Mesenchymal stem cell (in vitro differentiated cells and primary cell): Measurements from ENCODE around the gene ZNF296. TPM values are rescaled to one million over a fixed set of nuclear protein-coding genes. Genes with fewer than 3 reads are reported as not detected.

Source experiments
- DNase-seq: peaks from one replicate; pipeline ENCODE4 v3.0.0-alpha.2; 2013
- H2AFZ ChIP-seq: one replicate; pipeline ENCODE4 v1.6.1; 2013; ENCODE audit warnings: low read depth, mild to moderate bottlenecking, control low read depth, inconsistent platforms, low read length, moderate library complexity
- H2AK5ac ChIP-seq: 2 replicates; pipeline ENCODE4 v1.6.1; 2013; ENCODE audit warnings: low read length, moderate library complexity, mild to moderate bottlenecking, inconsistent platforms; ENCODE audit not compliant: severe bottlenecking
- H2BK120ac ChIP-seq: one replicate; pipeline ENCODE4 v1.6.1; 2013; ENCODE audit warnings: low read depth, mild to moderate bottlenecking, inconsistent platforms, low read length, moderate library complexity
- H2BK12ac ChIP-seq, 2 experiments: one replicate each; pipeline ENCODE4 v1.6.1; 2013; ENCODE audit warnings: inconsistent platforms in 2 of 2, low read length in 2 of 2, mild to moderate bottlenecking in 2 of 2, moderate library complexity in 2 of 2, control low read depth in 1 of 2
- H2BK15ac ChIP-seq: one replicate; pipeline ENCODE4 v1.6.1; 2013; ENCODE audit warnings: mild to moderate bottlenecking, low read depth, inconsistent platforms; ENCODE audit not compliant: poor library complexity, severe bottlenecking
- H2BK5ac ChIP-seq: 2 replicates; pipeline ENCODE4 v1.6.1; 2013; ENCODE audit warnings: low read depth, mild to moderate bottlenecking, low read length, control low read depth, inconsistent platforms; ENCODE audit not compliant: poor library complexity, severe bottlenecking
- H3K14ac ChIP-seq, 2 experiments: one replicate each; pipeline ENCODE4 v1.6.1; 2013; ENCODE audit warnings: inconsistent platforms in 2 of 2, low read length in 2 of 2, control low read depth in 1 of 2, mild to moderate bottlenecking in 1 of 2, moderate library complexity in 1 of 2
- H3K18ac ChIP-seq, 2 experiments: one replicate each; pipeline ENCODE4 v1.6.1; 2013; ENCODE audit warnings: inconsistent platforms in 2 of 2, low read length in 2 of 2, control low read depth in 1 of 2, low read depth in 1 of 2, mild to moderate bottlenecking in 1 of 2
- H3K23ac ChIP-seq, 2 experiments: one replicate each; pipeline ENCODE4 v1.6.1; 2013; ENCODE audit warnings: inconsistent platforms in 2 of 2, low read length in 2 of 2, mild to moderate bottlenecking in 2 of 2, moderate library complexity in 2 of 2, control low read depth in 1 of 2
- H3K27ac ChIP-seq: 2 replicates; pipeline ENCODE4 v1.5.1; 2013; ENCODE audit warnings: mild to moderate bottlenecking, moderate library complexity, low read length, control low read depth, inconsistent platforms; ENCODE audit not compliant: poor library complexity, severe bottlenecking
- H3K27me3 ChIP-seq, 2 experiments: 2 replicates each; pipeline versions ENCODE4 v1.6.1 to v1.7.0; 2013; ENCODE audit warnings: low read length in 2 of 2, mild to moderate bottlenecking in 2 of 2, moderate library complexity in 2 of 2, control low read depth in 1 of 2, inconsistent platforms in 1 of 2; ENCODE audit not compliant: control insufficient read depth in 1 of 2, insufficient read depth in 1 of 2
- H3K36me3 ChIP-seq, 2 experiments: 2 replicates each; pipeline versions ENCODE4 v1.6.1 to v1.7.0; 2013; ENCODE audit warnings: low read length in 2 of 2, control low read depth in 1 of 2, inconsistent platforms in 1 of 2, low read depth in 1 of 2, mild to moderate bottlenecking in 1 of 2; ENCODE audit not compliant: insufficient read depth in 2 of 2, control insufficient read depth in 1 of 2
- H3K4ac ChIP-seq, 2 experiments: one replicate each; pipeline ENCODE4 v1.6.1; 2013; ENCODE audit warnings: inconsistent platforms in 2 of 2, low read length in 2 of 2, mild to moderate bottlenecking in 2 of 2, moderate library complexity in 2 of 2, control low read depth in 1 of 2, low read depth in 1 of 2
- H3K4me1 ChIP-seq: 2 replicates; pipeline ENCODE4 v1.6.1; 2013; ENCODE audit warnings: low read depth, low read length, control low read depth; ENCODE audit not compliant: control insufficient read depth, insufficient read depth
- H3K4me2 ChIP-seq: 2 replicates; pipeline ENCODE4 v1.6.1; 2013; ENCODE audit warnings: low read length, mild to moderate bottlenecking, inconsistent platforms; ENCODE audit not compliant: poor library complexity, severe bottlenecking
- H3K4me3 ChIP-seq, 2 experiments: 2 replicates each; pipeline versions ENCODE4 v1.5.1 to v1.7.0; 2013; ENCODE audit warnings: low read length in 2 of 2, mild to moderate bottlenecking in 2 of 2, control low read depth in 1 of 2, low read depth in 1 of 2; ENCODE audit not compliant: insufficient read depth in 1 of 2
- H3K79me1 ChIP-seq: replicated peaks from 2 replicates; pipeline ENCODE4 v1.6.1; 2013; ENCODE audit warnings: mild to moderate bottlenecking, control low read depth, low read length, inconsistent platforms; ENCODE audit not compliant: poor library complexity, severe bottlenecking
- H3K9ac ChIP-seq: 2 replicates; pipeline ENCODE4 v1.7.0; 2013; ENCODE audit warnings: mild to moderate bottlenecking, low read length, moderate library complexity
- H3K9me3 ChIP-seq: 2 replicates; pipeline ENCODE4 v1.7.0; 2013; ENCODE audit warnings: mild to moderate bottlenecking, low read length; ENCODE audit not compliant: control insufficient read depth
- H4K8ac ChIP-seq: one replicate; pipeline ENCODE4 v1.6.1; 2013; ENCODE audit warnings: inconsistent platforms, mild to moderate bottlenecking, low read length, moderate library complexity
- H4K91ac ChIP-seq: one replicate; pipeline ENCODE4 v1.6.1; 2013; ENCODE audit warnings: mild to moderate bottlenecking, low read length, inconsistent platforms
- WGBS: methylation state at CpG from one replicate; pipeline ENCODE4 v1.1.7; 2013; ENCODE audit warnings: mixed read lengths; 5-methylcytosine and 5-hydroxymethylcytosine counted together
- small RNA-seq: library from polyadenylated mRNA; stranded (forward); fragments of <200 nt; extraction: miRNeasy Mini kit (QIAGEN cat#:217004); gene quantifications from one replicate; pipeline ENCODE3, GENCODE V24; 2013; ENCODE audit warnings: low read depth

The ZNF296 gene

DNA sequence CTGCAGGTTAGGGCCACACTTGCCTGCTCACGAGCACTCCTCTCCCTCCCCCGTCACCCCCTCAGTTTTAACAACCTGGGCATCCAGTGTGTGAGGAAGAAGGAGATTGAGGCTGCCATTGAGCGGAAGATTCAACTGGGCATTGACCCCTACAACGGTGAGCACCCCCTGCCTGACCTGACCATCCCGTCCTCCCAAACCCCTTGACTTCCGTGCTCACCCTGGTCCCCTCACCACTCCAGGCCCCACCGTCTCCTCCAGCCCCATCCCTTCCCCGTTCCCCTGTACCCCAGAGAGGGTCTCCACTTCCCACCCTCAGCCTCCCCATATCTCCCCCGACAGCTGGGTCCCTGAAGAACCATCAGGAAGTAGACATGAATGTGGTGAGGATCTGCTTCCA, 51.0 kb downstream of the ZNF296 start:
- 98% methylated on average over 6 of the region's 9 CpGs for WGBS
- no peak overlapping the region for H2BK120ac ChIP-seq

DNA sequence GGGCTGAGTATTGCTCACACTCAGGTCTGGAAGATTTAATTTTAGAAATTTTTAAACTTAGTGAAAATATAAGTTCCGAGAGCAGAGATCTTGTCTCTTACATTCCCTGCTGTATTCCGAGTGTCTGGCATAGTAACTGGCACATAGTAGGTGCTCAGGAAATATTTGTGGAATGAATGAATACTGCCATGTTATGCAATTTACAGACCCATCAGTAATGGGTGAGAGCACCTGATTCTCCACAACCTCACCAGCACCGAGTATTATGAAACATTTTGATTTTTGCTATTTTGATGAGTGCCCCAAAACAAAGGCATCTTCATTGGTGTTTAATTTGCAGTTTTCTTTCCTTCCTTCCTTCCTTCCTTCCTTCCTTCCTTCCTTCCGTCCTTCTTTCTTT, 53.2 kb downstream of the ZNF296 start:
- Histone ChIP-seq H3K18ac (no peak overlapping the region), H4K91ac (no peak overlapping the region), H2BK5ac (no peak overlapping the region), H3K27ac (no peak overlapping the region), H4K8ac (no peak overlapping the region), H2BK15ac (no peak overlapping the region), H3K4ac (no peak overlapping the region), H3K4me1 (no peaks in the 10 kb centered on the region), H3K9me3 (no peaks in the 10 kb centered on the region), H2BK12ac (no peak overlapping the region), H2AK5ac (no peak overlapping the region), H3K23ac (no peak overlapping the region), H3K14ac (no peak overlapping the region), H3K27me3 (no peaks in the 10 kb centered on the region), H3K4me3 (no peak overlapping the region), H2AFZ (no peak overlapping the region), H3K4me2 (no peak overlapping the region), H3K9ac (no peak overlapping the region), H3K79me1 (no peaks in the 10 kb centered on the region), H2BK120ac (no peak overlapping the region), H3K36me3 (peaks cover 30 to 31% of the 10 kb centered on the region in 2 experiments)
- no peak for DNase-seq
- 98% methylated on average over 4 of the region's 4 CpGs for WGBS

More for the DNA sequence above, 51.0 kb downstream of the ZNF296 start:
- no peak overlapping the region for H3K9ac ChIP-seq
- H4K8ac ChIP-seq = no peak overlapping the region
- no peak overlapping the region for H3K4ac ChIP-seq
- DNase-seq = no peak
- H3K27me3 ChIP-seq = no peaks in the 10 kb centered on the region
- no peak overlapping the region for H3K14ac ChIP-seq
- H2BK15ac ChIP-seq = no peak overlapping the region
- no peak overlapping the region for H2AFZ ChIP-seq
- H2BK5ac ChIP-seq = no peak overlapping the region
- H3K79me1 ChIP-seq = no peaks in the 10 kb centered on the region
- H2AK5ac ChIP-seq = no peak overlapping the region
- H2BK12ac ChIP-seq = no peak overlapping the region
- H3K27ac ChIP-seq = no peak overlapping the region
- H4K91ac ChIP-seq = no peak overlapping the region
- no peaks in the 10 kb centered on the region for H3K9me3 ChIP-seq
- no peaks in the 10 kb centered on the region for H3K4me1 ChIP-seq
- H3K18ac ChIP-seq = no peak overlapping the region
- H3K4me2 ChIP-seq = no peak overlapping the region
- no peak overlapping the region for H3K23ac ChIP-seq
- peaks cover 35 to 39% of the 10 kb centered on the region in 2 experiments for H3K36me3 ChIP-seq
- no peak overlapping the region for H3K4me3 ChIP-seq

DNA sequence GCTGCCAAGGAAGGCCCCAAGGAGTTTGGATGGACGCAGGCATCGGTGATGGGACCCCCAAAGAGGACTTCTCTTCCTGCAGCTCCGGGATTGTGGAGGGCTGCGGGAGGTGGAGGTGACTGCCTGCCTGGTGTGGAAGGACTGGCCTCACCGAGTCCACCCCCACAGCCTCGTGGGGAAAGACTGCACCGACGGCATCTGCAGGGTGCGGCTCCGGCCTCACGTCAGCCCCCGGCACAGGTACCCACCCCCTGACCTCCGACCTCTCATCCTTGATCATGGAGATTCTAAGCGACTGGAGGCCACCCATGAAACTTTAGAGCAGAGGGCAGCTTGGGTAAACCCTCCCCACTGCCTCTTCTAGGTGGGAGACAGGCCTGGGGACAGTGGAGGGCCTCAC, 54.3 kb downstream of the ZNF296 start:
- Histone ChIP-seq H3K4ac (no peak overlapping the region), H3K18ac (no peak overlapping the region), H2AFZ (no peak overlapping the region), H4K91ac (no peak overlapping the region), H3K23ac (no peak overlapping the region), H3K4me1 (no peaks in the 10 kb centered on the region), H3K36me3 (peaks cover 25 to 31% of the 10 kb centered on the region in 2 experiments), H3K27ac (no peak overlapping the region), H3K27me3 (no peaks in the 10 kb centered on the region), H3K9me3 (no peaks in the 10 kb centered on the region), H3K79me1 (no peaks in the 10 kb centered on the region), H2AK5ac (no peak overlapping the region), H4K8ac (peak overlapping the region; percentile 60), H3K4me3 (no peak overlapping the region), H3K9ac (no peak overlapping the region), H2BK12ac (no peak overlapping the region), H2BK120ac (no peak overlapping the region), H2BK5ac (no peak overlapping the region), H3K14ac (no peak overlapping the region), H3K4me2 (no peak overlapping the region), H2BK15ac (no peak overlapping the region)
- 96% methylated on average over 13 of the region's 14 CpGs for WGBS
- no peak for DNase-seq

Small RNA genes lying within 50 kb of the gene (small RNA-seq; reads per million reads assigned to genes)
- gene RNU6-611P = not detected
